ENCODE data around the gene ASXL1.
A peak's percentile ranks its signal among the peaks of the same experiment; 100 is the strongest.
"Not testable (repeated sequence)": the region's sequence is repeated elsewhere in the genome, so short reads cannot be mapped to it uniquely, and the experiment has no call there.

The ASXL1 gene

DNA sequence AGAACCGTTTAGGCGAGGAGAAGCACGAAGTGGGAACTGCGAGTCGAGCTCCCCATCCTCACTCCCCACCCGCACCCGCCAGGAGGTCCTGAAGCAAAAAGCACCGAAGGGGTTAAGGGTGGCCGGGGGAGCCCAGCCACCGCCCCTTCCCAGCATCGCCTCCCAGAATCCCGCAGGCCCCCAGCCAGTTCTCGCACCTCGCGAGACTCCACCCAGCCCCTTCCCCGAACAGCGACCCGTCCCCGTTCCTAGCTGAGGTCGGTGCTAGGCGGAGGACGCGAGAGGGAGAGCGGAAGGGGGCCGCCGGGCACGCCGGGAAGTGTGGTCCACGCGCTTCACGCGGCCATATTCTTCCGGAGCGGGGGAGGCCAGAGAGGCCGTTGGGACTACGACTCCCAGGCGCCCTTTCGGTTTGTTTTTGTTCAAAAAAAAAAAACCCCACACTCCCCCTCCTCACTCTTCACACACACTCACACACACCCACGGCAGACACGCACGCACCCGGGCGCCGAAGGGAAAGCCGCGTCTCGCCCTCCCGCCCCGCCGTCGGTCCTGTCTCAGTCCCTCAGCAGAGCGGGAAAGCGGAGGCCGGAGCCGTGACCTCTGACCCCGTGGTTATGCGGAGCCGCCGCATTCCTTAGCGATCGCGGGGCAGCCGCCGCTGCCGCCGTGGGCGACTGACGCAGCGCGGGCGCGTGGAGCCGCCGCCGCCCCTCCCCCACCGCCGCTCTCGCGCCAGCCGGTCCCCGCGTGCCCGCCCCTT lies at the start of gene ASXL1:
Gene ASXL1 (plus strand): TSS at position 463 of the 763 bp plus-strand sequence. CDS start 445 bp downstream, outside the sequence.
- peak; percentile 94 for DNase-seq

DNA sequence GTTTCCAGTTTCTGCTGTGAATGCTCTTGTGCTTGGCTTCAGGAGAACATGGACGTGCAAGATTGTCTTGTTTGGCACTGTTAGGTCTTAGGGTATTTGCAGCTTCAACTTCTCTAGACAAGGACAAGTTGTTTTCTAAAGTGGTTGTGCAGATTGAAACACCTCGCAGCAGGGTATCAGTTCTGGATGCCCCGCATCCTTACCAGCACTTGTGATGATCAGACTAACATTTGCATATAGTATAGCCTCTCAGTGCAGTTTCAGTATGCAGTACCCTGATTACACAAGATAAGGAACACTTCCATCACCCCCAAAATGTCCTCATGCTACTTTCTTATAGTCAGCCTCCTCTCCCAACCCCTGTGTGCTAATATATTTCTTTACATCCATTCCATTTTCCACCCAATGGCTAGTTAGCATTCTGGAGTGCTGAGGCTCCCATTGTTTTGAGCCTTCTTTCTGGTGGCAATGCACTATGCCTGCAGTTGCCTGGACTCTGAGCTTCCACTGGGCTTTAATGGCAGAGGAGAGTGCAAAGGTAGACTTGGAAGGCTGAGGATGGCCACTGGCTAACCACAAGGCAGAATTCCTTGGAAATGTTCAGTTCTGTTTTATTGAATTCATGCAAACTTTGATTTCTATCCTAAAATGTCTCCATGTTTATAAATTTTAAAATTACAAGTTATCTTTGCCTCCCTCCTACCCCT lies 45.3 kb upstream of the ASXL1 start:
- DNase-seq: no peak

DNA sequence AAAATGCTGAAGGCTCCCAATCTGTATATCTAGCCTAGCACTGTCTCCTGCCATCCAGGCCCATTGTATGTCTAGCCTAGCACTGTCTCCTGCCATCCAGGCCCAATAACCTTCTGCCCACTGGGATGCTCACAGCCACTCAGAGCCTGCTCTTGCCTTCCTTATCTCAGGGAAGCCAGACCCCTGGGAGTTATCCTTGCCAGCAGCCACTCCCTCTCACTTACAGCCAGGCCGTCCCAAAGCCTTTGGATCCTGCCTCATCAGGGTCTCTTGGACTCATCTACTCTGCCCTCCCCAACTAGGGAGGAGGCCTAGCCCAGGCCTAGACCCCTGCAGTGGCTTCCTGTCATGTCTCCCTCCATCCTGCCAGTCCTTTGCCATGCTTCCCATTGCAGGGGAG lies 43.4 kb upstream of the ASXL1 start:
- DNase-seq: no peak

DNA sequence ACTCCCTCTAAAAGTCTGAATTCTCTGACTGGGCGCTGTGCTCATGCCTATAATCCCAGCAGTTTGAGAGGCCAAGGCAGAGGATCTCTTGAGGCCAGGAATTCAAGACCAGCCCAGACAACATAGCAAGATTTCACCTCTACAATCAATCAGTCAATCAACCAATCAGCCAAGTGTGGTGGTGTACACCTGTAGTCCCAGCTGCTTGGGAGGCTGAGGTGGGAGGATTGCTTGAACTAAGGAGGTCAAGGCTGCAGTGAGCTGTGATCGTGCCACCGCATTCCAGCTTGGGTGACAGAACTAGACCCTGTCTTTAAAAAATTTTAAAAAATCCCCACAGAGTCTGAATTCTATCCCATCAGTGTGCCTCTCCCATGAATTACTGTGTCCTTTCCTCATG lies 42.7 kb upstream of the ASXL1 start:
- DNase-seq: no peak

DNA sequence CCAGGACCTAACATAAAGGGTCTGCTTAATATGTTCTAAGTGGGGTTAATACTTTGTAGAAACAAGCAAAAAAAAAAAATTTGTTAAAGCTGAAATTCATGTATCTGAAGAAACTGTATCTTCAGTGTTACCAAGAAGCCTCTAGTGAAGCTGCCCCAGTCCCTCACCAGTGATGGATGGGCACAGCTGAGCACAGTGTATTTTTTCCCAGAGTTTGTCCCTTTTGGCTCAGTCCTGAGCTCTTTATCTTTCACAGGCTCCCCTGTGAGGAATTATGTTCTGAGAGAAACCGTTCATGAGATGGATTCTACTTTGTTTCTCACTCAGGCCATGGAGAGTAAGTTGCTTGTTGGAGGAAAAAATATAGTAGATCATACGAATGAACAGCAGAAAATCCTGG lies 42.2 kb upstream of the ASXL1 start:
- no peak for DNase-seq

DNA sequence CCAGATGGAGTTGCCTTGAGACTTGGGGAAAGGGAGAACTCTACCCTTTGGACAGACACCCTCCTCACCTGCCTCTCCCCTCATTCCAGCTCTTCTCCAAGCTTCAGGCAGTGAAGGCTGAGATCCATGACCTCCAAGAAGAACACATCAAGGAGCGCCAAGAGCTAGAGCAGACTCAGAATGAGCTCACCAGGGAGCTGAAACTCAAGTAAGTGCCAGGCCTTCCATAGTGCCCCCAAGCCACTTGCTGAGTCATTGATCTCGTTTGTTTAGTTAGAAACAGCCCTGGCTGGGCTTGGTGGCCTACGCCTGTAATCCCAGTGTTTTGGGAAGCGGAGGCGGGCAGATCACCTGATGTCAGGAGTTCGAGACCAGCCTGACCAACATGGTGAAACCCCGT lies 41.5 kb upstream of the ASXL1 start:
- no peak for DNase-seq

DNA sequence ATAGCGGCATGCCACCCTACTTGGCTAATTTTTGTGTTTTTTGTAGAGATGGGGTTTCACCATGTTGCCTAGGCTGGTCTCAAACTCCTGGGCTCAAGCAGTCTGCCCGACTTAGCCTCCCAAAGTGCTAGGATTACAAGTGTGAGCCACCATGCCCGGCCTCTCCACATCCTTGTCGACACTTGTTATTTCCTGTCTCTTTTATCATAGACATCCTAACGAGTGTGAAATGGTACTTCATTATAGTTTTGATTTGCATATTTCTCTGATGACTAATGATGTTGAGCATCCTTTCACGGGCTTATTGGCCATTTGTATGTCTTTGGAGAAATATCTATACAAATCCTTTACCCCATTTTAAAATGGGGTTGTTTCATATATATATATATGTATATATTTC lies 39.0 kb upstream of the ASXL1 start:
- DNase-seq: no peak

DNA sequence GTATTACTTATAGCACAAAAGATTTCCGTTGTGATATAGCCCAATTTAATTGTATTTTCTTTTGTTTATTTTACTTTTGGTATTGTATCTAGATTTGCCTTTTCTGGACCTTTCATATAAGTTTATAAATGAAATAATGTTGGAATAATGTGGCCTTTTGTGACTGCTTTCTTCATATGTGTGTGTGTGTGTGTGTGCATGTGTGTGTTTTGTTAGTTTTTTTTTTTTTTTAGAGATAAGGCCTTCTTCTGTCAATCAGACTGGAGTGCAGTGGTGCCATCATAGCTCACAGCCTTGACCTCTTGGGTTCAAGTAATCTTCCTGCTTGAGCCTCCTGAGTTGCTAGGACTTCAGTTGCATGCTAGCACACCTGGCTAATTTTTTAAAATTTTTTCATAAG lies 37.8 kb upstream of the ASXL1 start:
- no peak for DNase-seq

DNA sequence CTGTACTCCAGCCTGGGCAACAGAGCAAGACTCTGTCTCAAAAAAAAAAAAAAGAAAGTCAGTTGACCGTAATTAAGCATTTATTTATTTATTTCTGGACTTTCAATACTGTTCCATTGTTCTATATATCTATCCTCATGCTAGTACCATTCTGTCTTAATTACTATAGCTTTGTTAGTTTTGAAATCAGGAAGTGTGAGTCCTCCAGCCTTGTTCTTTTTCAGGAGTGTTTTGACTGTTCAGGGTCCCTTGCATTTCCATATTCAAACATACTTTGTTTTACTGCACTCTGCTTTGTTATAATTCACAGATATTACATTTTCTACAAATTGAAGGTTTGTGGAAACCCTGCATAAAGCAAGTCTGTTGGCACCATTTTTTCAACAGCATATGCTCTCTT lies 36.7 kb upstream of the ASXL1 start:
- no peak for DNase-seq

DNA sequence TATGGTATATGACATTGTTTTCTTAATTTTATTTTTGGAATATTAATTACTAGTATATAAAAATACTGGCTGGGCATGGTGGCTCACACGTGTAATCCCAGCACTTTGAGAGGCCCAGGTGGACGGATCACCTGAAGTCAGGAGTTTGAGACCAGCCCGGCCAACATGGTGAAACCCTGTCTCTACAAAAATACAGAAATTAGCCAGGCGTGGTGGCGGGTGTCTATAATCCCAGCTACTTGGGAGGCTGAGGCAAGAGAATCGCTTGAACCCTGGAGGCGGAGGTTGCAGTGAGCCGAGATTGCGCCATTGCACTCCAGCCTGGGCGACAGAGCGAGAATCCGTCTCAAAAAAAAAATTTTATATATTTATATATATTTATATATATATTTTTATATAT lies 35.9 kb upstream of the ASXL1 start:
- DNase-seq: not testable (repeated sequence)

DNA sequence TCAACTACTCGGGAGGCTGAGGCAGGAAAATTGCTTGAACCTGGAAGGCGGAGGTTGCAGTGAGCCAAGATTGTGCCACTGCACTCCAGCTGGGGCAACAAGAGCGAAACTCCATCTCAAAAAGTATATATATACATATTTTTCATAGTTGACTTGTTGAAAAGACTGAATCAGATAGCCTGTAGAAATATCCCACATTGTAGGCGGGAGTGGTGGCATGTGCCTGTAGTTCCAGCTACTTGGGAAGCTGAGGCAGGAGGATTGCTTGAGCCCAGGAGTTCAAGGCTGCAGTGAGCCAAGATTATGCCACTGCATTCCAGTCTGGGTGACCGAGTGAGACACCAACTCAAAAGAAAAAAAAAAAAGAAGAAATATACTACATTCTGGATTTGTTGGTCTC lies 34.4 kb upstream of the ASXL1 start:
- DNase-seq: not testable (repeated sequence)

DNA sequence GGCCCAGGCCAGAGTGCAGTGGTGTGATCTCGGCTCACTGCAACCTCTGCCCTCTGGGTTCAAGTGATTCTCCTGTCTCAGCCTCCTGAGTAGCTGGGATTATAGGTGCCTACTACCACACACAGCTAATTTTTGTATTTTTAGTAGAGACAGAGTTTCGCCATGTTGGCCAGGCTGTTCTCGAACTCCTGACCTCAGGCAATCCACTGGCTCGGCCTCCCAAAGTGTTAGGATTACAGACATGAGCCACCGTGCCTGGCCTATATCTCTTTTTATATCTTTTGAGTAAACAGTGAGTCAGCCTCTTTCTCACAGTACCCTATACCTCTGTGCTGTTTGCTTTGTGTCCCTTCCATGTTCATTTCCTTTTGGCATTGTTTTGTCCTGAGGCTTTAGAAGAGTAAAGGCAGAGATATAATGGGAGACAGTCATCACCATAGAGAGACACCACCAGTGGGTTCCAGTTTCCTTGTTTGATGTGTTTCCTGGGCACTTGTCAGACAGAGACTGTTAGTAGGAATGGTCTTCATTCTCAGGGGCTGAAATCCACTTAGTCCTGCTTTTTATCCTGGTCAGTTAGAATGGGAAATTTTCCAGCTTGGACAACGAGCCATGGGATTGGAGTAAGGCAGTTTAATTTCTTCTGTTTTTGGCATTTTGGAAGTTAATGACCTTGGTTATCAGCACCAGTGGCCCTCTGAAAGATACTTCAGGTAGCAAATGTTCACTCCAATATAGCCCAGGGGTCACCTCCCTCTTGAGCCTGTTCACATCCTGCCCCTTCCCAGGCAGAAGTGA lies 32.2 kb upstream of the ASXL1 start:
- DNase-seq: no peak

DNA sequence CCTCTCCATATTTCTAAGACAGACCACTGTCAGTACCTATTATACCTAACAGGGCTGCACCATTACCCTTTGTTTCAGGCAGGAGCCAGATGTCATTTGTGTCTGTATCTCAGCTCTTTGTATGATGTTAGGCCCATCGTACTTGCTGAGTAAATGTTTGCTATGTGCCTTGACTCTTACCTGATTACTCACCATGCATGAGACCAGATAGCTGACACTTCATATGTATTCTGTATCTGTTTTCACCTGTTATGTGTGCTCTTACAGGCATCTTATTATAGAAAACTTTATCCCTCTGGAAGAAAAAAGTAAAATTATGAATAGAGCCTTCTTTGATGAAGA lies 31.7 kb upstream of the ASXL1 start:
- DNase-seq: no peak

DNA sequence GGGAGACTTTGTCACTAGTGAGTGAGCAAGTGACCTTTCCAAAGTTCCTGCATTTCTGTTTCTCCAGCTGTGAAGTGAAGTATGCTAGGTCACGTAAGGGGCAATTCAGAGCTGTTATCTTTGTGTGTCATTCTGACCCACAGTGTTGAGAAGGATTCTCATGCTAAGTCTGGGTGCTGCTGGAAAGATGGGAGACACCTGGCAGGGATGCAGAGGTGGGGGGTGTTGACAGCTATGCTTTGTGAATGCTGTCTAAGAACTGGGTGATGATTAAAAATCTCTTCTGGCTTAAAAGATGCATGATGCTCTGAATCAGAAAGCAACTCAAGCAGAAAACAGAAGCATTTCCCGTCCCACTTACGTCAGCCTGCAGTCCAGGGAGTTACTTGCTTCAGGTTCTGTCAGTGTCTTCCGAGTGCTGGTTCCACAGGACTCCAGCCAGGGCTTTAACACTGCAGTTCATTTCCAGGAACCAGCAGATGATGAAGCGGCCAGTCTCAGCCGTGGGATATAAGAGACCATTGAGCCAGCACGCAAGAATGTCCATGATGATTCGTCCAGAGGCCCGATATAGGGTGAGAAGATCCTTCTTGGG lies 30.9 kb upstream of the ASXL1 start:
- DNase-seq: no peak

DNA sequence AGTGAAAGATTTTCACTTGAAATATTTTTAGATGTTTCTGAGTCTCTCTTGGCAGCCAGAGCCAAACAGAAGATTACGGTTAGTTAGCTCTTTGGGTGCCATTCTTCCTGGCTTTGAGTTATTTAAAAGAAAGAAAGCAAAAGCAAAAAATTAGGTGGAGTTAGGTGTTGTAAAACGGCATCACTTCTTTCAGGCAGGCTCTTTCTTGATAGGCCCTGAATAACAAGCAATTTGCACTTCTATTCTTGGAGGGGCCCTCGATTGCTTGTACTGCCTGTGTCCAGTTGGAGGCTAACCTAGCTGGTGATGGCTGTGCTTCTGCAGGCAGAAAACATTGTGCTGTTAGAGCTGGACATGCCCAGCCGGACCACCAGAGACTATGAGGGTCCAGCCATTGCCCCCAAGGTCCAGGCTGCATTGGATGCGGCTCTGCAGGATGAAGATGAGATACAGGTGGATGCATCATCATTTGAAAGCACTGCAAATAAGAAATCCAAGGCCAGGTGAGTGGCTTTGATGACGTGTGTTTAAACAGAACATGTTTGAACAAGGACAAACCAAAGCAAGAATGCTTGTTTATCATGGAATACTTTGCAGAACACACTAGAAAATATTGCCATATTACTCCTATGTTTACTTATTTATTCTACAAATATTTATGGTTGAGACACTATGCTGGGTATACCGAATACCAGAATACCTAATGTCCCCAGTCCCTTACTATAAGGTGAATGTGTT lies 28.1 kb upstream of the ASXL1 start:
- DNase-seq: no peak

DNA sequence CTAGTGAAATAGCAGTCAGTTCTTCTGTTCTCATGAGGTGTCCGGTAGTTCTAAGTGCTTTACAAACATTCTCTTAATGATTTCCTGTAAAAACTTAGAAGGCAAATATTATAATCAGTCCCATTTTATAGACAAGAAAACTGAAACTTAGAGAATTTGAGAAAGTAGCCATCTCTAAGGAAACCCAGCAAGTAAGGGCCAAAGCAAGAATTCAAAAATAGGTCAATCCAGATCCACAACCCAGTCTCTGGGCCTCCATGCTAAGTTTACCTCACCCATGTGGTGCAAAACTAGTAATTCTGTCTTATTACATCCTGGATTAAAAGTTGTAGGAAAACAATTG lies 27.6 kb upstream of the ASXL1 start:
- DNase-seq: no peak

DNA sequence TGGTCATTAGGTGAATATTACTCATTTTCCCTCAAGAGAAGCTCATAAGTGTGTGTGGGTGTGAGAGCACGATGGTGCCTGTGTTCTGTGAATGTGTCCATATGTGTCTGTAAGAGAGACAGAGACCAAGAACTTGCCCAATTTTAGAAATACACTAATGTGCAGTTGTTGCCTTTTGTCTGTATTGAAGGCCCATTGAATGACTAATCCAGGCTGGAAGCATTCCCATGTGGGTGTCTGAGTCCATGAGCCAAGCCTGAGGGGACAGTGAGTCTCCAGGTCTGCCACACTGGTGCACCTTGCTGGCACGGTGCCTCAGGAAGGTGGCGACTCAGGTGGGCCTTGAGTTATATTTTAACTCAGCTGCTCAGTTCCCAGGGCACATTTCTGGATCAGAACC lies 25.5 kb upstream of the ASXL1 start:
- DNase-seq: no peak

DNA sequence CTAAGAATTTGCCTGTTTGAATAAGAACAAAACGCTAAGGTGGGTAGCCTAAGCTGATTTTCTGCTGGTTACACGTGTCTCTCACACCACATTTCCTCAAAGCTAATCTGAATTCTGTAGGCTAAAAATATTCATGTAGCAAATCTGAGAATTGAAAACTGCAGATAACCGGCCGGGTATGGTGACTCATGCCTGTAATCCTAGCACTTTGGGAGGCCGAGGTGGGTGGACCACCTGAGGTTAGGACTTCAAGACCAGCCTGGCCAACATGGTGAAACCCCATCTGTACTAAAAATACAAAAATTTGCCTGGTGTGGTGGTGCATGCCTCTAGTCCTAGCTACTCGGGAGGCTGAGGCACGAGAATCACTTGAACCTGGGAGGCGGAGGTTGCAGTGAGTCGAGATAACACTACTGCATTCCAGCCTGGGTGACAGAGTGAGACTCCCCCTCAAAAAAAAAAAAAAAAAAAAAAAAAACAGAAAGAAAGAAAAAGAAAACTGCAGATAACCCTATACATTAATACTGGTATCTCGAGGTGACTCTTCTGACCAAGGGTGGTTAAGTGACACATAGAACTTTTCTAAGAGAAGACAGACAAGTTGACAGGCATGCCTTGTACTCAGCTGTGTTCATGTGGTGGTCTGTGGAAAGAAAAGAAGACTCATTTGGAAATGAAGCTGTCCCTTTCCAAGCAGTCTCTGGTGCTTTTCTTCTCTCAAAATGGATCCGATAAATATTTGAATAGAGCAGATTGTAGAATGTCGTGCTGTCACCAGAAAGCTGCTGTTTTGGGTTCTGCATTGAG lies 24.7 kb upstream of the ASXL1 start:
- DNase-seq: peak; percentile 7

DNA sequence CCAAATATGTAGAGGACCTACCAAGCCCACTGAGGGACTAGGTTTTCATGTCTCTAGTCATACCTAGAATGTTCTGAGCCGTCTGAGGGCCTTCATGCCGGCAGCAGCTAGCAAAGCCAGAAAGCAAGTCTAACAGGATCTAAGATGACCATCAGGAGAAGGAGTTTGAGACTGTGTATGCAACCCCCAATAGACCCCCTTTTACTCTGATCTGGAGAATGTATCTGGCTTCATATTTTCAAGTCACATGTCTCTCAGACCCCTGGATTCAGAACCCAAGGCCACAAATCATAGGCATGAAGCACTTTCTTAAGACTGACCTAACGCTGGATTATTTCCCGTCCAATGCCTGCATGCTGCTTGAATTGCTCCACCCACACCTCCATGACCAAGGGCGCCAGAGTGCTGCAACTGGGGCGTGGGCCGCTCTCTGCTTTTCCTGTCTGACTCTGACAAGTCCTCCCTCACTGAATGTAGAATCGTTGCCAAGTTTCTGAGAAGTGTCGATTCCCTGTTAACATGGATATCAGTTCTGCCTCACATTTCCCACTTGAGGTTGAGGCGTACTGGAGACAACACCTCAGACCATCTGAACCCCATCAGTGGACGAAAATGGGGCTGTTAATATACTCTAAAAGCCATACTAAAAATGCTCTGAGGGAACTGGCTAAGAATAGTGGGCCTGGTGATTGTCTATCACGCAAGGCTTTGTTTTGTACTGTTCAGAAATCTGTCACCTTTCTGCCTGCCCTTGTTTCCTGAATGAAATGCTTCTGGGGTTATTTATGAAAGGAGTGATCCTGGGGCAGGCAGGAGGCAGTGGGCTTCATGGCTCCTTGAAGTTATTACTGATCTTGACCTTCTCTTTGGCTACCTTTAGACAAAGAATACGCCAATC lies 23.9 kb upstream of the ASXL1 start:
- DNase-seq: peak; percentile 53

DNA sequence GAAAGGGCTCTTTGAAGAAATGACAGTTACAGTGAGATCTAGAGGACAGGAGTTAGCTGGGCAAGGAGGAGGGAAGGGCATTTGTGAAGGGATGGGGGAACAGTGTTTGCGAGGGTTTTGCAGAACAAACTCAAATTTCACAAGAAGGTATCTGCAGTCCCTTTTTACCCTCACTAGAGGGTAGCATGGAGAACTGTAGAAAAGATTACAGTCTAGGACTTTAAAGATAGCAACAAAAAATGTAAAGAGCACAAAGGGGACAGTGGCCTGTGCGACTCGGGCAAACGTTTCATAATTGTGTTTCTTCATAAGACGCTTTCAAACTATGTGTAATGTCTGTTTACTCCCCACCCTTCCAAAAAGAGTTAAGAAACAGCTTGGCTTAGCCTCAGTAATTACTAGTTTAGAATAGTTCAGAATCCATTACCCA lies 21.2 kb upstream of the ASXL1 start:
- DNase-seq: no peak

All from stimulated activated CD4-positive, alpha-beta T cell treated with anti-CD3 and anti-CD28 coated beads, Interleukin-4, amount 100 ng/mL, for 1 hour (primary cell).